PFSK-1 (cell line): ENCODE measurements around the gene ODC1.

ENCODE experiments used
- POLR2AphosphoS5 ChIP-seq: IDR thresholded peaks from 2 replicates; pipeline ENCODE4 v1.6.1; 2012; ENCODE audit warnings: low read depth, mild to moderate bottlenecking, control low read depth, low read length, moderate library complexity
- TAF1 ChIP-seq: IDR thresholded peaks from 2 replicates; pipeline ENCODE4 v1.6.1; 2012; ENCODE audit warnings: low read length, control low read depth, borderline replicate concordance; ENCODE audit not compliant: insufficient read depth
- TF ChIP-seq, protein P1 (sequence below), 2 experiments: IDR thresholded peaks; 2 replicates each; pipeline versions ENCODE4 v1.6.1 to v1.8.0; 2011 to 2012; ENCODE audit warnings: low read depth in 2 of 2, low read length in 2 of 2, control low read depth in 1 of 2, inconsistent platforms in 1 of 2, mild to moderate bottlenecking in 1 of 2, moderate library complexity in 1 of 2; ENCODE audit not compliant: insufficient read depth in 1 of 2

DNA sequence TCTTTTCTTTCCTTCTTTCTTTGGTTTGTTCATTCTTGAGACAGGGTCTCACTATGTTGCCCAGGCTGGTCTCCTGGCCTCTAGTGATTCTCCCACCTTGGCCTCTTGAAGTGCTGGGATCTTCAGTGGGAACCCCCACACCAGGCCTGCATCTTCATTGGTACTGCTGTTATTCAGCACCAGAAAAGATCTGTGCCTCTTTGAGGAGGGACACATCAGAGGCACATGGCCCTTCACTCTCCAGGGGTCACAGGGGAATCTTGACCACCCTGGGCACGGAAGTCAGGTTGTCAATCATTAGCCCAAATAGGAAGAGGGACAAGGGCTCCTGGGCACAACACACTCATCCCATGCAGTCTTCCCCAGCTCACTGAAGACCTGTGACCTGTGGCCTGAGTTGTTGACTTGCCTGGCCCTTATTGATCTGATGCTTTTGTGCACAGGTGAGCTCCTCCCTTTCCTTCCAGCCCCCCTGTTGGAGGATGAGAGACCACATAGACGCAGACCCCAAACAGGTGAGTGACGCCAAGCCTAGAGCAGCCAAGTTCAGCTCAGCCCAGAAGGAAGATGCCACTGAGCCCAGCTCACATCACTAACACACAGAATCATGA, 33.0 kb upstream of the ODC1 start:
- TF ChIP-seq, protein P1, sequence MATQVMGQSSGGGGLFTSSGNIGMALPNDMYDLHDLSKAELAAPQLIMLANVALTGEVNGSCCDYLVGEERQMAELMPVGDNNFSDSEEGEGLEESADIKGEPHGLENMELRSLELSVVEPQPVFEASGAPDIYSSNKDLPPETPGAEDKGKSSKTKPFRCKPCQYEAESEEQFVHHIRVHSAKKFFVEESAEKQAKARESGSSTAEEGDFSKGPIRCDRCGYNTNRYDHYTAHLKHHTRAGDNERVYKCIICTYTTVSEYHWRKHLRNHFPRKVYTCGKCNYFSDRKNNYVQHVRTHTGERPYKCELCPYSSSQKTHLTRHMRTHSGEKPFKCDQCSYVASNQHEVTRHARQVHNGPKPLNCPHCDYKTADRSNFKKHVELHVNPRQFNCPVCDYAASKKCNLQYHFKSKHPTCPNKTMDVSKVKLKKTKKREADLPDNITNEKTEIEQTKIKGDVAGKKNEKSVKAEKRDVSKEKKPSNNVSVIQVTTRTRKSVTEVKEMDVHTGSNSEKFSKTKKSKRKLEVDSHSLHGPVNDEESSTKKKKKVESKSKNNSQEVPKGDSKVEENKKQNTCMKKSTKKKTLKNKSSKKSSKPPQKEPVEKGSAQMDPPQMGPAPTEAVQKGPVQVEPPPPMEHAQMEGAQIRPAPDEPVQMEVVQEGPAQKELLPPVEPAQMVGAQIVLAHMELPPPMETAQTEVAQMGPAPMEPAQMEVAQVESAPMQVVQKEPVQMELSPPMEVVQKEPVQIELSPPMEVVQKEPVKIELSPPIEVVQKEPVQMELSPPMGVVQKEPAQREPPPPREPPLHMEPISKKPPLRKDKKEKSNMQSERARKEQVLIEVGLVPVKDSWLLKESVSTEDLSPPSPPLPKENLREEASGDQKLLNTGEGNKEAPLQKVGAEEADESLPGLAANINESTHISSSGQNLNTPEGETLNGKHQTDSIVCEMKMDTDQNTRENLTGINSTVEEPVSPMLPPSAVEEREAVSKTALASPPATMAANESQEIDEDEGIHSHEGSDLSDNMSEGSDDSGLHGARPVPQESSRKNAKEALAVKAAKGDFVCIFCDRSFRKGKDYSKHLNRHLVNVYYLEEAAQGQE (IDR thresholded peaks at IDR 0.05; ENCODE audit: insufficient read depth in 1 of 2, low read depth in 2 of 2, low read length in 2 of 2): no peak
- no peak for TF ChIP-seq TAF1
- no peak for TF ChIP-seq POLR2AphosphoS5
